Adrenal gland (tissue), 5 donors: ENCODE measurements around the gene KCTD17.

ENCODE experiments used
- CTCF ChIP-seq, 6 experiments: fragments of 450-650 bp in 4 of 6; fragments of 200-600 bp in 2 of 6; sonication (generic) in 1 of 6; IDR thresholded peaks; 1 replicate in 5 of 6; 2 replicates in 1 of 6; pipeline versions ENCODE4 v1.5.1 to v1.8.0; 2016 to 2021; ENCODE audit warnings: antibody characterized with exemption in 6 of 6, mild to moderate bottlenecking in 2 of 6, moderate library complexity in 1 of 6
- POLR2A ChIP-seq, 2 donors: fragments of 450-650 bp; IDR thresholded peaks; one replicate each; pipeline ENCODE4 v1.6.1; 2017; ENCODE audit warnings: antibody characterized with exemption in 2 of 2, mild to moderate bottlenecking in 2 of 2, moderate library complexity in 1 of 2
- donor health status: DM: no; HTN: no; CAD: no.

GRCh38 chr22:37105990-37106389 lies 54.4 kb downstream of the KCTD17 start:
- TF ChIP-seq CTCF (IDR thresholded peaks at IDR 0.05) (no peak), POLR2A (IDR thresholded peaks at IDR 0.05) (no peak)
